Measurements from ENCODE around the gene NEDD4L.
"Not testable (repeated sequence)": the region's sequence is repeated elsewhere in the genome, so short reads cannot be mapped to it uniquely, and the experiment has no call there.

NEDD4L gene

DNA sequence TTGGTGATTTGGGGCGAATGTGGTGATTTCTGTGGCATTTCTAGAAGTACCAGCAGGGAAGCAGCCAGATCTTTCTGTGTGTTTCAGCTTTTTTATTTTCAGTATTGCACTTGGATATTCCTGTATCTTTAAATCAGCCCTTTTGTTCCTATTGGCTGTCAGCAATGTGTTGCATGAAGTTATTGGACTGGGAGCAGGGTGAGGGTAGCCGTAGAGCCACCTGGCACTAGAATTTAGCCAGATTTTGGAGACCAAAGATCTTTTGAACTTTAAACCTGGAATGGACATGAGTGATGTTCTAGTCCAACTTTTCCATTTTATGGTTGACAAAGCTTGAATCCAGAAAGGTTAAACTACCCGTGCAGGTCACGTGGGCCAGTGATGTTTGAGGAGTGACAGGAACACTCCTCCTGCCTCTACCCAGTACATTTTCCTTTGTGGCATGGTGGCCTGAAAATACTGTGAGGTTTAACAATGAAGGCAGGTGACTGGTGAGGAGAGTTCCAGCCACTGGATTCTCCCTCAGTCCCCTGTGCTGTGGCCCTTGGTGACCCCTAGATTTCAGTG, 122.3 kb downstream of the NEDD4L start:
- Histone ChIP-seq H3K36me3 (no peaks in the 10 kb centered on the region), H3K4me3 (ENCODE audit: low read depth, low read length) (no peak overlapping the region), H3K27me3 (no peaks in the 10 kb centered on the region), H3K9me3 (no peaks in the 10 kb centered on the region), H3K4me1 (no peaks in the 10 kb centered on the region)
- DNase-seq: no peak
- TF ChIP-seq, protein P1, sequence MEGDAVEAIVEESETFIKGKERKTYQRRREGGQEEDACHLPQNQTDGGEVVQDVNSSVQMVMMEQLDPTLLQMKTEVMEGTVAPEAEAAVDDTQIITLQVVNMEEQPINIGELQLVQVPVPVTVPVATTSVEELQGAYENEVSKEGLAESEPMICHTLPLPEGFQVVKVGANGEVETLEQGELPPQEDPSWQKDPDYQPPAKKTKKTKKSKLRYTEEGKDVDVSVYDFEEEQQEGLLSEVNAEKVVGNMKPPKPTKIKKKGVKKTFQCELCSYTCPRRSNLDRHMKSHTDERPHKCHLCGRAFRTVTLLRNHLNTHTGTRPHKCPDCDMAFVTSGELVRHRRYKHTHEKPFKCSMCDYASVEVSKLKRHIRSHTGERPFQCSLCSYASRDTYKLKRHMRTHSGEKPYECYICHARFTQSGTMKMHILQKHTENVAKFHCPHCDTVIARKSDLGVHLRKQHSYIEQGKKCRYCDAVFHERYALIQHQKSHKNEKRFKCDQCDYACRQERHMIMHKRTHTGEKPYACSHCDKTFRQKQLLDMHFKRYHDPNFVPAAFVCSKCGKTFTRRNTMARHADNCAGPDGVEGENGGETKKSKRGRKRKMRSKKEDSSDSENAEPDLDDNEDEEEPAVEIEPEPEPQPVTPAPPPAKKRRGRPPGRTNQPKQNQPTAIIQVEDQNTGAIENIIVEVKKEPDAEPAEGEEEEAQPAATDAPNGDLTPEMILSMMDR (IDR thresholded peaks at IDR 0.05; ENCODE audit: low read depth, low read length): no peak

GRCh38 chr18:58167073-58167472, 123.0 kb downstream of the NEDD4L start:
- DNase-seq: no peak
- Histone ChIP-seq H3K36me3 (no peaks in the 10 kb centered on the region), H3K9me3 (no peaks in the 10 kb centered on the region), H3K4me3 (ENCODE audit: low read depth, low read length) (no peak overlapping the region), H3K4me1 (no peaks in the 10 kb centered on the region), H3K27me3 (no peaks in the 10 kb centered on the region)
- TF ChIP-seq, protein P1 (IDR thresholded peaks at IDR 0.05; ENCODE audit: low read depth, low read length): no peak

- TF ChIP-seq, protein P1 (IDR thresholded peaks at IDR 0.05; ENCODE audit: low read depth, low read length): no peak
- Histone ChIP-seq H3K27me3 (no peaks in the 10 kb centered on the region), H3K4me1 (no peaks in the 10 kb centered on the region), H3K9me3 (no peaks in the 10 kb centered on the region), H3K4me3 (ENCODE audit: low read depth, low read length) (no peak overlapping the region), H3K36me3 (no peaks in the 10 kb centered on the region)
- no peak for DNase-seq
These were observed 124.2 kb downstream of the NEDD4L start for GRCh38 chr18:58168221-58168620.

GRCh38 chr18:58168993-58169392, 125.0 kb downstream of the NEDD4L start:
- H3K9me3 ChIP-seq: no peaks in the 10 kb centered on the region
- H3K27me3 ChIP-seq: no peaks in the 10 kb centered on the region
- DNase-seq: no peak

DNA sequence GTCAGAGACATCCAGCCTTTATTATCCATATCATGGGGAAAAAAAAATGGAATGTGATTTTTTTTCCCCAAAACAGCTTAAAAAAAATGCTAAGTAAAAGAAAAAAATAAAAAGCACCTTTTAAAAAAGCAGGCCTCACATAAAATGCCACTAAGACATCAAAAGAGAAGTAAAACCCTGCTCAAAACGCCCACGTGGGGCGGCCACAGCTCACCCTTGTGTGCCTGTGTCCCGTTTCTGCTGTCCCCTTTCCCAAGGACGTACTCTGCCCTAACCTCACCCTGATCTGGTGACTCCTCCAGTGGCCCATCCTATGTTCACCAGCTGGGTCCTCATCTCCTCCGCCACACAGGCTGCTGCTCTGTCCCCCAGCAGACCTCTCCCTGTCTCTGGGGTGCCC, 125.4 kb downstream of the NEDD4L start:
- no peaks in the 10 kb centered on the region for H3K9me3 ChIP-seq
- TF ChIP-seq, protein P1 (IDR thresholded peaks at IDR 0.05; ENCODE audit: low read depth, low read length): no peak
- H3K36me3 ChIP-seq: no peaks in the 10 kb centered on the region
- H3K27me3 ChIP-seq: no peaks in the 10 kb centered on the region
- no peak overlapping the region for H3K4me3 ChIP-seq (ENCODE audit: low read depth, low read length)
- 0 out of 2 replicates have a peak, but pooled peaks cover 2% of the 10 kb centered on the region for H3K4me1 ChIP-seq
- no peak for DNase-seq

More at GRCh38 chr18:58168993-58169392, 125.0 kb downstream of the NEDD4L start:
- TF ChIP-seq, protein P1 (IDR thresholded peaks at IDR 0.05; ENCODE audit: low read depth, low read length): no peak
- Histone ChIP-seq H3K36me3 (no peaks in the 10 kb centered on the region), H3K4me3 (ENCODE audit: low read depth, low read length) (no peak overlapping the region), H3K4me1 (0 out of 2 replicates have a peak, but pooled peaks cover 2% of the 10 kb centered on the region)

DNA sequence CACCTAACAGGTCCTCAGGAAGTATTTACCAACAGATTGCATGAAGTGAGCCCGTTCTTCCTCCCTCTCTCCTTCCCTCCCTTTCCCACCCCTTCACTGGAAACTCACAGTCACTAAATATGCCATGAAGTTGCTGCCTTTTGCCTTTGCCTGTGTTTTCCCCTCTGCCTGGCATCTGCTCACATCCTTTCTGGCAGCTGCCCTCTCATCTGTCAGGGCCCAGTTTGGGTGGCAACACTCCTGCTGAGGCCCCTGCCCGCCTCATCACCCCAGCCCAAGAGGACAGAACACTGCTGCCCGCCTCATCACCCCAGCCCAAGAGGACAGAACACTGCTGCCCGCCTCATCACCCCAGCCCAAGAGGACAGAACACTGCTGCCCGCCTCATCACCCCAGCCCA, 126.0 kb downstream of the NEDD4L start:
- DNase-seq; H3K36me3 ChIP-seq; H3K27me3 ChIP-seq; H3K4me3 ChIP-seq (ENCODE audit: low read depth, low read length); H3K9me3 ChIP-seq; H3K4me1 ChIP-seq: not testable (repeated sequence)
